ENCODE data around the gene SERPINE1.
"Not testable (repeated sequence)": the region's sequence is repeated elsewhere in the genome, so short reads cannot be mapped to it uniquely, and the experiment has no call there.

Gene SERPINE1
- 21.1 to 554 (median 90.5) reads per million in 17 experiments for total RNA-seq

DNA sequence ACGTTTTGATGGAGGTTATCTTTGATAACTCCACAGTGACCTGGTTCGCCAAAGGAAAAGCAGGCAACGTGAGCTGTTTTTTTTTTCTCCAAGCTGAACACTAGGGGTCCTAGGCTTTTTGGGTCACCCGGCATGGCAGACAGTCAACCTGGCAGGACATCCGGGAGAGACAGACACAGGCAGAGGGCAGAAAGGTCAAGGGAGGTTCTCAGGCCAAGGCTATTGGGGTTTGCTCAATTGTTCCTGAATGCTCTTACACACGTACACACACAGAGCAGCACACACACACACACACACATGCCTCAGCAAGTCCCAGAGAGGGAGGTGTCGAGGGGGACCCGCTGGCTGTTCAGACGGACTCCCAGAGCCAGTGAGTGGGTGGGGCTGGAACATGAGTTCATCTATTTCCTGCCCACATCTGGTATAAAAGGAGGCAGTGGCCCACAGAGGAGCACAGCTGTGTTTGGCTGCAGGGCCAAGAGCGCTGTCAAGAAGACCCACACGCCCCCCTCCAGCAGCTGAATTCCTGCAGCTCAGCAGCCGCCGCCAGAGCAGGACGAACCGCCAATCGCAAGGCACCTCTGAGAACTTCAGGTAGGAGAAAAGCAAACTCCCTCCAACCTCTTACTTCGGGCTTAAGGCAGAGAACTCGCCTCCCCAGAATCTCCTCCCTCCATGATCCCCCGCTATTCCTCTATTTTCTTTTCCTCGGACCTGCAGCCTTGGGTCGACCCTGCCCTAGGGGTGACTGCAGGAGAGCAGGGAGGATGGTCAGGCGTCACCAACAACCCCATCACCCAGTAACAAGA, at the start of gene SERPINE1:
Gene SERPINE1 (plus strand): TSS at position 454 of the 809 bp plus-strand sequence. CDS start 1,290 bp downstream, outside the sequence.
- peak; percentile 86 to 96 (median 92) for DNase-seq

DNA sequence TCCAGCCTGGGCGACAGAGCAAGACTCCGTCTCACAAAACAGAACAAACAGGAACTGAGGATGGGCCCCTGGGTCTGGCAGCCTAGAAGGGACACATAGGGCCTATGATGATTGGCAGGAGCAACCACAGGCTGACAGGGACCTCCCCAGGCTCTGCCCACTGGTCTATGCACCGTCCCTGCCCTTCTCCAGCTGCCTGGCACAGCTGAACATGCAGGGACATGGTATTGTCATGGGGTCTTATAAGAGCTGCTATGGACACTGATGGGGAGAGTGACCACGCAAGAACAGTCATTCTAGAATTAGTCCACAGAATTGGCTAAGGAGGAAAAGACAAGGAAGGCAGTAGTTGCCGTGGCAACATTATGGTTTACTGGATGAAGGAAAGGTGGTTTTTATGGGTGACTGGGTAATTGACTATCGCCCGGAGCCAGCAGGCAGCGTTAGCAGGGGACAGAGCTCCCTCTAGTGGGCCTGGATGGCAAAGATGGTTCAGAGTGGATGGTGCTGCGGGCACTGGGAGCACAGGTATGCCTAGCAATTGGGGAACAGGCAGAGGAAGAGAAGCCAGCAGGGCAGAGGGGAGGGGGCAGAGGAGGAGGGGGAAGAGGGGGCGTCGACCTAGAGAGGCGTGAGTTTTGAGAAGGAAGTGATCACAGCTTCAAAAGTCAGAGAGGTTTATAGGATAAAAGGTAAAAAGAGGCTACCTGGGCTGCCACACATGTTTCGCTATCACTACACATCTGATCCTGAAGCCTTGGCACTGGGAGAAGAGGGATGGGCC, 49.4 kb upstream of the SERPINE1 start:
- DNase-seq = peak; percentile 71 to 86 (median 84)

- peak in 3 of 4 experiments; percentile 18 to 52 (median 50) for DNase-seq
Measured at GRCh38 chr7:101081432-101081831, 45.5 kb upstream of the SERPINE1 start.

- DNase-seq = no peak
Measured at GRCh38 chr7:101084865-101085161, 42.1 kb upstream of the SERPINE1 start.

- peak; percentile 64 to 84 (median 78) for DNase-seq
Measured at GRCh38 chr7:101085162-101085964, 41.5 kb upstream of the SERPINE1 start, which contains the start of gene TRIM56. Gene TRIM56, plus strand, starts transcription at chr7:101085481. Its CDS starts 1,832 bp downstream, at chr7:101087313.

GRCh38 chr7:101087334-101088068, 39.4 kb upstream of the SERPINE1 start:
- DNase-seq = no peak

DNA sequence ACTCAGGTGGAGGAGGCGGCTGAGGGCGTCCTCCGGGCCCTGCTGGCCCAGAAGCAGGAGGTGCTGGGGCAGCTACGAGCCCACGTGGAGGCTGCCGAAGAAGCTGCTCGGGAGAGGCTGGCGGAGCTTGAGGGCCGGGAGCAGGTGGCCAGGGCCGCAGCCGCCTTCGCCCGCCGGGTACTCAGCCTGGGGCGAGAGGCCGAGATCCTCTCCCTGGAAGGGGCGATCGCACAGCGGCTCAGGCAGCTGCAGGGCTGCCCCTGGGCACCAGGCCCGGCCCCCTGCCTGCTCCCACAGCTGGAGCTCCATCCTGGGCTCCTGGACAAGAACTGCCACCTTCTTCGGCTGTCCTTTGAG, 38.9 kb upstream of the SERPINE1 start:
- DNase-seq = no peak

- no peak for DNase-seq
Measured at GRCh38 chr7:101088858-101089529, 37.9 kb upstream of the SERPINE1 start.

DNA sequence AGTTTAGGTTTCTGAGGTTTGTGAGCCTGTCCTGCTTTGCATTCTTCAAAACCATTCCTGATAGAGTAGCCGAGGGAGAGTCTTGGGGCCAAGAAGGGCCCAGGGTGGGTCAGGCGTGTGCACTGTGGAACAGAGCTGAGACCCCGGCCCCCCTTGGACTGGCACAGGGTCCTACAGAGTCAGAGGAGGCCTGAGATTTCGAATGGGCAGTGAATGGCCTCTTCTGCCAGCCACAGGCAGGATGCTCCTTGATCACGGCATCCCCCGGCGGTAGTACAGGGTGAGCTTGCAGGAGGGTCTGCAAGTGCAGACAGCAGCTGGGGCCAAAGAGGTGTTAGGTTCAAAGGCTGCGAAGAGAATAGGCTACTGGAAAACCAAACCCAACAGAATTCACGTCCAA, 37.0 kb upstream of the SERPINE1 start:
- no peak for DNase-seq

- DNase-seq = not testable (repeated sequence)
Measured at GRCh38 chr7:101092266-101092905, 34.5 kb upstream of the SERPINE1 start.

GRCh38 chr7:101093906-101094305, 33.0 kb upstream of the SERPINE1 start:
- no peak for DNase-seq

- DNase-seq = no peak
Measured at GRCh38 chr7:101094376-101094775, 32.5 kb upstream of the SERPINE1 start.

GRCh38 chr7:101094791-101095375, 32.0 kb upstream of the SERPINE1 start:
- peak; percentile 60 to 80 (median 74) for DNase-seq

DNA sequence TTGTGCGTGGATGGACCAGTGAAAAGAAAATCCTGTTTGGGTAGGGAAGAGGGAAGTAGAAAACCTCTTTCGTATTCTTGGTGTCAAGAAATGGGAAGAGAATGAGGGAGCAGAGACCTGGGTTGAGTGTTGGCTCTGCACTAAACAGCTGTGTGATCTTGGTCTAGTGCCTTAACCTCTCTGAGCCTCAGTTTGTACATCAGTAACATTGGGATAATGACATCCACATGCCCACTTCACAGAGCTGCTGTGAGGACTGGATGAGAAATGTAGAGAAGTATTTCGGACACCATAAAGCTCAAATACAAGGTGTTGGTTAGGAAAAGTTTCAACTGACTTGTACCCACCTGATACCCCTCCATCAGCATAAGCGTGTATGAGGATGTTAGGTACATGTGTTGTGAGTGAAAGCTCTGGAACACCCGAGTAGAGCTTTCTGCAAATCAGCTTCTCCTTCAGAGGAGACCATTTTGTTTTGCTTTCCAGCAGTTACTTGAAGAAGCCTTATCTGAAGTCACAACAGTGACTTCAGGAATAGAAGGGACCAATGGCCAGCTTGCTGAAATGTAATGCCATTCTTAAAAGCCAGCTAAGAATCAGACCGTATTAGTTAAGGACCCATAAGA, 30.5 kb upstream of the SERPINE1 start:
- no peak for DNase-seq

GRCh38 chr7:101096957-101097347, 30.0 kb upstream of the SERPINE1 start:
- DNase-seq = no peak

- no peak for DNase-seq
Measured at GRCh38 chr7:101097561-101097960, 29.3 kb upstream of the SERPINE1 start.

DNA sequence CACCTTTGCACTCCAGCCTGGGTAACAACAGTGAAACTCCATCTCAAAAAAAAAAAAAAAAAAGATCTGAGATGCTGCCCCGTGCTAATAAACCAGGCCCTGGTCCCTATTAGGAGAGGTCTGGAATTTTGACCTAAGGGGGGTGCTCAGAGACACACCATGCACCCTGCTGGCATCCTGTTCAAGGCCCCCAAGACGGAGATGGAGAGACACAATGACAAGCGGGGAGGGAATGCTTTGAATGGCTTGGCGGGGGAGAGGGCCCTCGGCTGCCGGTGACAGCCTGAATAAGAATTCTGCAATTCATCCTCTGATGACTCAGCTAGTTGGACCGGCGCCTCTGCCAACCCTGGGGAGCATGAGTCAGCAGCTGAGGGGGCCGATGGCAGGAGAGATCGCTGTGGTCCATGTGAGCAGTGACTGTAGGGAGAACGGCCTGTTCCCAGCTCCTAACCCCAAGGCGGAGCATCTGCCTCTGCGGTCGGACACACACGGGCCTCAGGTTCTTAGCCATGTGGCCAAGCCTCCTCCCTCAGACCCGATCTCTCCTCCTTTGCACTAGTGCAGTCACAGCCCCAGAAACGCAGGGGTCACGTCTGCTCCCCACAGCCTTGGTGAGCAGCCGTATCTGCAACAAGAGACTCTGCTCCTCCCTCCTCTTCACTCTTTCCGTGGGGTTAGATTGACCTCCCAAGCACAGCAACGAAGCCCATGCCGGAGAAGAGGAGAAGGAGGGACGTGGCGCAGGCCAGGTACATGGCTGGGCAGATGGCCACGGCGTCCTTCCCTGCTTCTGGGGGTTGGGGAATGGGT, 26.7 kb upstream of the SERPINE1 start:
- peak; percentile 89 to 94 (median 93) for DNase-seq

DNA sequence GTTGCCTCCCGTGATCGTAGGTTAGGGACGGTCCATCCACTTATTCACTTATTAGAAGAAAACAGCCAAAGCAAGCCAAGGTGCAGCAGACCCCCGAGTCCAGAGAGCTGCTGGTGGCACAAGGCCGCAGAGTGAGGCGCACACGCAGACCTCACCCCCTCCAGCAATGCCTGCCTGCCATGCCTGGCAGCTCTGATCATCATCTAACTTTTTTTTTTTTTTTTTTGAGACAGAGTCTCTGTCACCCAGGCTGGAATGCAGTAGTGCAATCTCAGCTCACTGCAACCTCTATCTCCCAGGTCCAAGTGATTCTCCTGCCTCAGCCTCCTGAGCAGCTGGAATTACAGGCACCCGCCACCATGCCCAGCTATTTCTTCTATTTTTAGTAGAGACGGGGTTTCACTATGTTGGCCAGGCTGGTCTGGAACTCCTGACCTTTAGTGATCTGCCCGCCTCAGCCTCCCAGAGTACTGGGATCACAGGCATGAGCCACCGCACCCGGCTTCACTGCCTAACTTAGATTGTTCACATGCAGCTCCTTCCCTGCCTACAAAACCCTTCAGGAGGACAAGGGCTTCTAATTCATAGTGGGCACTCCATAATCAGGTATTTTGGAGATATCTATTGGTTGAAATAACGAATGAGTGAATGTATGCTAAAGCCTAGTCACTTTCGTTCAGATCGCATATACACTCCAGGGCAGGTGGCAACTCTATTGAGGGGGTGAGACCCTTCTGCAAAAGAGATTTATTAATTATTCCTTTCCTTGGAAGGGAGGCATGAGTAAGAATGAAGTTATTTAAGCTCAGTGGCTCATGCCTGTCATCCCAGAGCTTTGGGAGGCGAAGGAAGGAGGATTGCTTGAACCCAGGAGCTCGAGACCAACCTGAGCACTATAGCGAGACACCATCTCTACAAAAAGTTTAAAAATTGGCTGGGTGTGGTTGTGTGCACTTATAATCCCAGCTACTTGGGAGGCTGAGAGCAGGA, 25.8 kb upstream of the SERPINE1 start:
- no peak for DNase-seq
